ENCODE results near the gene KCNH1.

Gene KCNH1

GRCh38 chr1:210905365-210905904 lies 228.5 kb downstream of the KCNH1 start:
- no peak for TF ChIP-seq CTCF (IDR thresholded peaks at IDR 0.05; ENCODE audit: low read depth, low read length)
- DNase-seq (ENCODE audit: low read depth, low spot score): no peak
- in situ Hi-C loops (cut with HindIII; ENCODE audit: low sequenced_read_pairs): no loop called here
- no peak overlapping the region for H3K4me3 ChIP-seq (ENCODE audit: low read depth, low read length)

GRCh38 chr1:210901981-210902770 lies 231.8 kb downstream of the KCNH1 start:
- no peak overlapping the region for H3K4me3 ChIP-seq (ENCODE audit: low read depth, low read length)
- DNase-seq (ENCODE audit: low read depth, low spot score): no peak
- in situ Hi-C loops (cut with HindIII; ENCODE audit: low sequenced_read_pairs): no loop called here
- TF ChIP-seq CTCF (IDR thresholded peaks at IDR 0.05; ENCODE audit: low read depth, low read length): no peak

DNA sequence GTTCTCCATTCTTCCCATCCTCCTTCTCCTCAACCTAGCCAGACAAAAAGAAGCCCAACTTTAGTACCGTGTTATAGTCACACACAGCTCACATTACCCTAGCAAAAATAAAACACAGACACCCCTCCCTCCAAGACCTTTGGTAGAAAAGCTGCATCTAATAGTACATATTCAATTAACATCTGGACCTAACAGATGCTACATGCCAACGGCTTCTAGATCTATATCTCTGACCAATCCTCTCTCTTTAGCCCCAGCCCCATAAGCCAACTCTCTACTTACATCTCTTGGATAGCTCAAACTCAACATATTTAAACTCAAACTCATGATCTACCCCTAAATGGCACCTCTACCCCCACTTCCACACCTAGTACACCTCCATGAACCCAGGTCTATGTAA lies 233.1 kb downstream of the KCNH1 start:
- DNase-seq (ENCODE audit: low read depth, low spot score): no peak
- no peak for TF ChIP-seq CTCF (IDR thresholded peaks at IDR 0.05; ENCODE audit: low read depth, low read length)
- in situ Hi-C loops (cut with HindIII; ENCODE audit: low sequenced_read_pairs): no loop called here

GRCh38 chr1:210900079-210900478 lies 233.9 kb downstream of the KCNH1 start:
- no peak overlapping the region for H3K4me3 ChIP-seq (ENCODE audit: low read depth, low read length)
- no peak for TF ChIP-seq CTCF (IDR thresholded peaks at IDR 0.05; ENCODE audit: low read depth, low read length)
- in situ Hi-C loops (cut with HindIII; ENCODE audit: low sequenced_read_pairs): no loop called here
- no peak for DNase-seq (ENCODE audit: low read depth, low spot score)

More for the DNA sequence above, 233.1 kb downstream of the KCNH1 start:
- H3K4me3 ChIP-seq (ENCODE audit: low read depth, low read length): no peak overlapping the region

GRCh38 chr1:210899676-210900075 lies 234.3 kb downstream of the KCNH1 start:
- no peak overlapping the region for H3K4me3 ChIP-seq (ENCODE audit: low read depth, low read length)
- no peak for DNase-seq (ENCODE audit: low read depth, low spot score)
- in situ Hi-C loops (cut with HindIII; ENCODE audit: low sequenced_read_pairs): no loop called here
- no peak for TF ChIP-seq CTCF (IDR thresholded peaks at IDR 0.05; ENCODE audit: low read depth, low read length)

DNA sequence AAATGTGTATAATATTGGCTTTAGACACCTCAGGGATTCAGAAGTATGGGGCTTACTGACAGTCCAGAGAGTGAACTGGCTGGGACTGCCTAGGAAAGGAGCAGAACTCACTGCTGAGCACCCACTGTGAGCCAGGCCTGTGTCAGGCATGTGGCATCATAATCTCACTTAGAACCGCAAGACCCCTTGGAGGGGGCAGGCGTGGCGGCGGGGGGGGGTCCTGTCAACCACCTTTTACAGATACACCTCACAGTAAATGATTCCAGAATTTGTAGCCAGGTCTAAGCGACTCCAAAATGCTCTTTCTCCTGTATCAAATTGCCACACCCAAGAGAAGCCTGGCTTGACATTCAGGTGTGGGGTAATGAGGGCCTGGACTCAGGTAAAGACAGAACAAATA lies 235.5 kb downstream of the KCNH1 start:
- in situ Hi-C loops (cut with HindIII; ENCODE audit: low sequenced_read_pairs): no loop called here

More for the DNA sequence above, 235.5 kb downstream of the KCNH1 start:
- no peak for TF ChIP-seq CTCF (IDR thresholded peaks at IDR 0.05; ENCODE audit: low read depth, low read length)
- H3K4me3 ChIP-seq (ENCODE audit: low read depth, low read length): no peak overlapping the region
- no peak for DNase-seq (ENCODE audit: low read depth, low spot score)
